IMR-90 (cell line): ENCODE results near the gene PLSCR3. TPM values are rescaled to one million over a fixed set of nuclear protein-coding genes. Genes with fewer than 3 reads are reported as not detected.

ENCODE experiments used
- ATAC-seq: fragments of 200-7000 bp; cut with Tn5 transposase; 2 replicates; pipeline ENCODE4 v1.9.1; 2020; ENCODE audit warnings: low read depth, mild to moderate bottlenecking, moderate library complexity
- BruUV-seq: library from RNA; stranded (reverse); fragments of 400-500 nt; replicated peaks from 2 replicates; lab custom pipeline; 2021; lab: Mats Ljungman, UMichigan
- CTCF ChIA-PET: fragments of 300-600 bp; formaldehyde crosslinking; extraction: SDS; loops from one replicate; lab custom pipeline; 2021; ENCODE audit warnings: antibody characterized with exemption; lab: Yijun Ruan, JAX
- POLR2A ChIA-PET: fragments of 300-600 bp; sonication (Branson Sonifier 250); formaldehyde crosslinking; loops from one replicate; lab custom pipeline; 2022; ENCODE audit warnings: antibody characterized with exemption; ENCODE audit not compliant: unreplicated experiment; lab: Charles Lee
- DNase-seq: peaks from one replicate; pipeline ENCODE4 v3.0.0; 2013
- H2AFZ ChIP-seq: replicated peaks from 2 replicates; pipeline ENCODE3; 2013; ENCODE audit warnings: low read length, mild to moderate bottlenecking; ENCODE audit not compliant: poor library complexity
- H2AK5ac ChIP-seq: 2 replicates; pipeline ENCODE4 v1.6.1; 2013; ENCODE audit warnings: low read depth, low read length, inconsistent platforms
- H2AK9ac ChIP-seq: replicated peaks from 2 replicates; pipeline ENCODE3; 2013; ENCODE audit warnings: mild to moderate bottlenecking, low read depth, low read length, moderate library complexity; ENCODE audit not compliant: poor library complexity
- H2BK120ac ChIP-seq: 2 replicates; pipeline ENCODE4 v1.6.1; 2013; ENCODE audit warnings: low read depth, low read length, inconsistent platforms
- H2BK15ac ChIP-seq: 3 replicates; pipeline ENCODE4 v1.6.1; 2013; ENCODE audit warnings: low read depth, low read length, inconsistent platforms
- H2BK20ac ChIP-seq: 2 replicates; pipeline ENCODE4 v1.6.1; 2013; ENCODE audit warnings: low read depth, mild to moderate bottlenecking, inconsistent platforms, low read length, moderate library complexity
- H2BK5ac ChIP-seq: 2 replicates; pipeline ENCODE4 v1.6.1; 2013; ENCODE audit warnings: mild to moderate bottlenecking, low read depth, low read length, inconsistent platforms; ENCODE audit not compliant: poor library complexity, severe bottlenecking
- H3K14ac ChIP-seq: replicated peaks from 2 replicates; pipeline ENCODE4 v1.6.1; 2013; ENCODE audit warnings: low read depth, low read length, inconsistent platforms
- H3K18ac ChIP-seq: 2 replicates; pipeline ENCODE4 v1.6.1; 2013; ENCODE audit warnings: low read depth, low read length, control low read depth
- H3K23ac ChIP-seq: 2 replicates; pipeline ENCODE4 v1.6.1; 2013; ENCODE audit warnings: low read depth, low read length, inconsistent platforms
- H3K27ac ChIP-seq: 2 replicates; pipeline ENCODE4 v1.5.1; 2013; ENCODE audit warnings: mild to moderate bottlenecking, control low read depth, low read length; ENCODE audit not compliant: insufficient read depth
- H3K27me3 ChIP-seq: 2 replicates; pipeline ENCODE4 v1.6.1; 2013; ENCODE audit warnings: low read length; ENCODE audit not compliant: control insufficient read depth, insufficient read depth
- H3K36me3 ChIP-seq: 2 replicates; pipeline ENCODE4 v1.6.1; 2013; ENCODE audit warnings: low read length, mixed read lengths; ENCODE audit not compliant: control insufficient read depth, insufficient read depth
- H3K4ac ChIP-seq: 2 replicates; pipeline ENCODE4 v1.6.1; 2013; ENCODE audit warnings: low read depth, low read length, inconsistent platforms
- H3K4me1 ChIP-seq: 2 replicates; pipeline ENCODE4 v1.6.1; 2013; ENCODE audit warnings: low read length, mixed read lengths; ENCODE audit not compliant: control insufficient read depth, insufficient read depth
- H3K4me2 ChIP-seq: 2 replicates; pipeline ENCODE4 v1.6.1; 2013; ENCODE audit warnings: low read depth, mild to moderate bottlenecking, control low read depth, low read length, moderate library complexity
- H3K4me3 ChIP-seq: 2 replicates; pipeline ENCODE4 v1.5.1; 2013; ENCODE audit warnings: low read depth, mild to moderate bottlenecking, control low read depth, low read length, moderate library complexity; ENCODE audit not compliant: insufficient read depth
- H3K56ac ChIP-seq: 2 replicates; pipeline ENCODE4 v1.6.1; 2013; ENCODE audit warnings: low read length, inconsistent platforms; ENCODE audit not compliant: insufficient read depth; ENCODE audit errors: extremely low read depth
- H3K79me1 ChIP-seq, 2 experiments: 2 replicates each; pipeline ENCODE4 v1.6.1; 2013; ENCODE audit warnings: low read length in 2 of 2, inconsistent platforms in 1 of 2, low read depth in 1 of 2
- H3K9ac ChIP-seq: 2 replicates; pipeline ENCODE4 v1.6.1; 2013; ENCODE audit warnings: low read depth, low read length, control low read depth
- H3K9me1 ChIP-seq: 2 replicates; pipeline ENCODE4 v1.6.1; 2013; ENCODE audit warnings: low read length, inconsistent platforms; ENCODE audit not compliant: insufficient read depth
- H3K9me3 ChIP-seq: 2 replicates; pipeline ENCODE4 v1.6.1; 2013; ENCODE audit warnings: low read length; ENCODE audit not compliant: control insufficient read depth, insufficient read depth
- H4K20me1 ChIP-seq: 2 replicates; pipeline ENCODE4 v1.6.1; 2013; ENCODE audit warnings: low read length, inconsistent platforms; ENCODE audit not compliant: insufficient read depth
- H4K5ac ChIP-seq: 2 replicates; pipeline ENCODE4 v1.6.1; 2013; ENCODE audit warnings: mild to moderate bottlenecking, low read depth, low read length, control low read depth
- H4K8ac ChIP-seq, 2 experiments: 2 replicates each; pipeline ENCODE4 v1.6.1; 2013; ENCODE audit warnings: low read depth in 2 of 2, low read length in 2 of 2, control low read depth in 1 of 2, inconsistent platforms in 1 of 2
- H4K91ac ChIP-seq: 2 replicates; pipeline ENCODE4 v1.6.1; 2013; ENCODE audit warnings: low read depth, low read length, inconsistent platforms; ENCODE audit not compliant: insufficient read depth
- CEBPB ChIP-seq: IDR thresholded peaks from 2 replicates; pipeline ENCODE4 v1.6.1; 2012; ENCODE audit warnings: low read depth, low read length, improper control_type of control experiment
- CHD1 ChIP-seq: IDR thresholded peaks from 2 replicates; pipeline ENCODE4 v1.6.1; 2012; ENCODE audit warnings: low read depth, low read length, improper control_type of control experiment
- CTCF ChIP-seq: conservative IDR thresholded peaks from 2 replicates; pipeline ENCODE4 v1.5.1; 2012; ENCODE audit warnings: mild to moderate bottlenecking, low read depth, low read length, improper control_type of control experiment
- MAFK ChIP-seq: IDR thresholded peaks from 2 replicates; pipeline ENCODE4 v1.6.1; 2012; ENCODE audit warnings: low read depth, low read length, improper control_type of control experiment
- MAZ ChIP-seq: IDR thresholded peaks from 2 replicates; pipeline ENCODE4 v1.6.1; 2012; ENCODE audit warnings: low read depth, mild to moderate bottlenecking, low read length, improper control_type of control experiment, moderate library complexity, borderline replicate concordance
- MXI1 ChIP-seq: IDR thresholded peaks from 2 replicates; pipeline ENCODE4 v1.6.1; 2012; ENCODE audit warnings: low read depth, mild to moderate bottlenecking, low read length, moderate library complexity, borderline replicate concordance
- NFE2L2 ChIP-seq: fragments of 150-350 bp; IDR thresholded peaks from 2 replicates; pipeline ENCODE4 v1.6.1; 2016; ENCODE audit warnings: low read depth, mild to moderate bottlenecking, low read length
- POLR2A ChIP-seq: IDR thresholded peaks from 2 replicates; pipeline ENCODE4 v1.6.1; 2012; ENCODE audit warnings: mild to moderate bottlenecking, low read depth, low read length
- RAD21 ChIP-seq: IDR thresholded peaks from 2 replicates; pipeline ENCODE4 v1.6.1; 2012; ENCODE audit warnings: low read length, improper control_type of control experiment
- SMC3 ChIP-seq: fragments of 150-350 bp; IDR thresholded peaks from 2 replicates; pipeline ENCODE4 v1.6.1; 2016; ENCODE audit warnings: low read depth, mild to moderate bottlenecking, antibody characterized with exemption, low read length, moderate library complexity
- WGBS, 2 experiments: methylation state at CpG; one replicate each; pipeline versions ENCODE4 v1.1.5 to v1.1.7; 2013; ENCODE audit warnings: missing lambda C conversion rate in 2 of 2; ENCODE audit not compliant: insufficient read length in 1 of 2; ENCODE audit errors: extremely low coverage in 2 of 2; 5-methylcytosine and 5-hydroxymethylcytosine counted together
- dilution Hi-C: fragments of 300-500 bp; cut with HindIII; formaldehyde crosslinking; loops from one replicate; pipeline ENCODE4 v1.14.3; 2018; ENCODE audit warnings: low sequenced_read_pairs; ENCODE audit not compliant: unreplicated experiment
- in situ Hi-C: fragments of 300-500 bp; cut with MboI; formaldehyde crosslinking; loops from 3 replicates; pipeline ENCODE4 v1.14.3; 2019; ENCODE audit warnings: low sequenced_read_pairs, inconsistent platforms, mixed read lengths
- intact Hi-C: fragments of 100-400 bp; cut with micrococcal nuclease; formaldehyde crosslinking; loops from 2 replicates; pipeline ENCODE4 v1.10.0; 2022
- polyA plus RNA-seq, 3 experiments: library from polyadenylated mRNA; depleted of rRNA; stranded (reverse); fragments of >200 nt; gene quantifications; 2 replicates each; pipeline ENCODE4 v1.2.3, GENCODE V29; 2012; ENCODE audit warnings: low replicate concordance in 1 of 3
- total RNA-seq: library from RNA; depleted of rRNA; stranded (reverse); fragments of >200 nt; gene quantifications from 2 replicates; pipeline ENCODE4 v1.2.3, GENCODE V29; 2012
- TF ChIP-seq, protein P1 (sequence below): fragments of 150-350 bp; IDR thresholded peaks from 2 replicates; pipeline ENCODE4 v1.6.1; 2016; ENCODE audit warnings: low read depth, mild to moderate bottlenecking, low read length, moderate library complexity, borderline replicate concordance

PLSCR3 gene
- total and polyA plus RNA-seq, 2 of the 4 experiments (the other 2 are of a cell fraction) = 6.1 to 116 TPM

DNA sequence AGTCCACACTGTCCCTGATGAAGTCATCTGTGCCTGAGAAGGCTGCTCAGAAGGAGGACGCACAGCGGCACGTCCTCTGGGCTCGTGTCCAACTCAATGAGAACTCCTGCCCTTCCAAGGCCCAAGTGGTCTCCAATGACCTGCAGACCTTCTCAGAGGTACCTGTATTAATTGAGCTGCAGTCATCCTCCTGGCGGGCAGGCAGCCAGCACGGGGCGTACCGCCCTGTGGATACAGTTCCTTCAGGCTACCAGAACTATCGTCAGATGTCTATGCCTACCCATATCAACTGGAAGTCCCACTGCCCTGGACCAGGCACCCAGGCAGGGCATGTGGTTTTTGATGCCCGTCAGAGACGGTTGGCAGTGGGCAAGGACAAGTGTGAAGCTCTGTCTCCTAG, 38.0 kb upstream of the PLSCR3 start:
- intact Hi-C loops = no loop called here

More for the DNA sequence above, 38.0 kb upstream of the PLSCR3 start:
- Histone ChIP-seq H3K4me3 (no peak overlapping the region), H4K20me1 (no peaks in the 10 kb centered on the region; the same call in 1 of the 2 replicates), H3K9ac (no peak overlapping the region), H3K4me1 (no peaks in the 10 kb centered on the region), H3K9me1 (no peaks in the 10 kb centered on the region), H4K5ac (no peak overlapping the region), H3K27me3 (no peaks in the 10 kb centered on the region; the same call in 1 of the 2 replicates), H3K9me3 (no peaks in the 10 kb centered on the region), H4K8ac (no peak overlapping the region), H2AFZ (no peak overlapping the region), H3K36me3 (no peaks in the 10 kb centered on the region), H2AK9ac (no peak overlapping the region), H4K91ac (no peak overlapping the region), H2AK5ac (no peak overlapping the region), H2BK120ac (no peak overlapping the region), H3K14ac (no peak overlapping the region), H3K4ac (no peak overlapping the region), H2BK5ac (no peak overlapping the region), H2BK15ac (no peak overlapping the region), H2BK20ac (no peak overlapping the region), H3K23ac (no peak overlapping the region), H3K79me1 (peaks cover 0 to 2% of the 10 kb centered on the region in 2 experiments; a peak in 1 of 4 replicates), H3K56ac (no peak overlapping the region), H3K18ac (no peak overlapping the region), H3K4me2 (no peak overlapping the region), H3K27ac (no peak overlapping the region)
- DNase-seq (no peak), ATAC-seq (no peak)
- in situ Hi-C loops = no loop called here
- 90% methylated on average over 7 of the region's 11 CpGs; no CpG with 5 or more reads in 1 of the 2 experiments for WGBS, 2 experiments
- BruUV-seq = no TSS peak
- ChIA-PET CTCF (no interaction called here), POLR2A (no interaction called here)
- TF ChIP-seq CTCF (no peak), CEBPB (no peak), MAZ (no peak), CHD1 (no peak), NFE2L2 (no peak), MAFK (no peak), MXI1 (no peak), RAD21 (no peak), SMC3 (no peak), POLR2A (no peak)
- TF ChIP-seq, protein P1, sequence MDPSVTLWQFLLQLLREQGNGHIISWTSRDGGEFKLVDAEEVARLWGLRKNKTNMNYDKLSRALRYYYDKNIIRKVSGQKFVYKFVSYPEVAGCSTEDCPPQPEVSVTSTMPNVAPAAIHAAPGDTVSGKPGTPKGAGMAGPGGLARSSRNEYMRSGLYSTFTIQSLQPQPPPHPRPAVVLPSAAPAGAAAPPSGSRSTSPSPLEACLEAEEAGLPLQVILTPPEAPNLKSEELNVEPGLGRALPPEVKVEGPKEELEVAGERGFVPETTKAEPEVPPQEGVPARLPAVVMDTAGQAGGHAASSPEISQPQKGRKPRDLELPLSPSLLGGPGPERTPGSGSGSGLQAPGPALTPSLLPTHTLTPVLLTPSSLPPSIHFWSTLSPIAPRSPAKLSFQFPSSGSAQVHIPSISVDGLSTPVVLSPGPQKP = no peak
- dilution Hi-C loops = no loop called here
